HG03060 (cell line): ENCODE results near the gene CAMK1.

Source experiments
- ATAC-seq: cut with Tn5 transposase; IDR thresholded peaks from one replicate; pipeline ENCODE4 v1.9.1; 2021; ENCODE audit warnings: low read depth, moderate number of reproducible peaks; ENCODE audit not compliant: unreplicated experiment

CAMK1 gene

GRCh38 chr3:9793161-9793781 is 23.5 kb upstream of the CAMK1 start:
- ATAC-seq = no peak

- ATAC-seq = peak; percentile 84
Measured at GRCh38 chr3:9792405-9793160, 22.8 kb upstream of the CAMK1 start, which contains the start of the genes ARPC4 and TADA3. Gene ARPC4 (plus strand): TSS chr3:9793082. CDS start chr3:9793122, 40 bp downstream. Gene TADA3 (minus strand): TSS chr3:9792473. CDS start chr3:9791466, 1,007 bp downstream.

GRCh38 chr3:9791790-9792404 is 22.1 kb upstream of the CAMK1 start:
- ATAC-seq = no peak

DNA sequence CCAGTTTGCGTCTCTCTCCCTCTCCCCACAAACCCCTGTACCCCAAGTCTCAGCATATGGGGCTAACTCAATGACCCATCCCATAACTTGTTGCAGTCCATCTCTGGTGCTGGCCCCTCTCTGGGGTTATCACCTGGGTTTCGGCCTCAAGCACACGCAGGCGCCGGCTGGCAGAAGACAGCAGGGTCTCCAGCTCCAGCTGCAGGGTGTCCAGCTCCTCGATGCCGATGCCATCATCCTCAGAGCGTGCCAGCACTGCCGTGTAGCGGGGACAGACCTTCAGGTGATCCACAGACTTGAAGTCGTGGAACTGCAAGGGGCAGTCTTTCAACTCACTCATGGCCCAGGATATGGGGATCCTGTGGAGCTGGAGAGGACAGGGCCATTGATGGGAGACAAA is 21.4 kb upstream of the CAMK1 start:
- no peak for ATAC-seq

GRCh38 chr3:9787714-9788113 is 18.0 kb upstream of the CAMK1 start:
- ATAC-seq = no peak

- ATAC-seq = no peak
Measured at GRCh38 chr3:9786825-9787669, 17.3 kb upstream of the CAMK1 start.

- no peak for ATAC-seq
Measured at GRCh38 chr3:9786209-9786739, 16.5 kb upstream of the CAMK1 start.

DNA sequence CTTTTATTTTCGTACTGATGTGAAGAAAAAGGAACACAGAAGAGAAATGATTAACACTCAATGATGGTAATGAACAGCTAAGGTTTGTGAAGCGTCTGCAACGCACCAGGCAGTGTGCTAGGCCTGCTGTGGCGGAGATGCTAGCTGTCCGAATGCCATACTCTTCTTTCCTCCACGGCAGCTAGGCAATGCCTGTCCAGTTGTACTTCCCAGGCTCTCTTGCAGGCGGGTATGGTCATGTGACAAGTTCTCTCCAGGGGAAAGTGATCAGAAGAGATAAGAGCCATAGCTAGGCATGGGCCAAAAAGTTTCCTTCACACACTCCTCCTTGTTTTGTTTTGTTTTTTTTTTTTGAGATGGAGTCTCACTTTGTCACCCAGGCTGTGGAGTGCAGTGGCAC is 15.9 kb upstream of the CAMK1 start:
- no peak for ATAC-seq

- no peak for ATAC-seq
Measured at GRCh38 chr3:9784965-9785364, 15.2 kb upstream of the CAMK1 start.

- ATAC-seq = no peak
Measured at GRCh38 chr3:9783954-9784353, 14.2 kb upstream of the CAMK1 start.

- ATAC-seq = no peak
Measured at GRCh38 chr3:9782770-9783169, 13.0 kb upstream of the CAMK1 start.

GRCh38 chr3:9781978-9782603 is 12.3 kb upstream of the CAMK1 start:
- no peak for ATAC-seq

DNA sequence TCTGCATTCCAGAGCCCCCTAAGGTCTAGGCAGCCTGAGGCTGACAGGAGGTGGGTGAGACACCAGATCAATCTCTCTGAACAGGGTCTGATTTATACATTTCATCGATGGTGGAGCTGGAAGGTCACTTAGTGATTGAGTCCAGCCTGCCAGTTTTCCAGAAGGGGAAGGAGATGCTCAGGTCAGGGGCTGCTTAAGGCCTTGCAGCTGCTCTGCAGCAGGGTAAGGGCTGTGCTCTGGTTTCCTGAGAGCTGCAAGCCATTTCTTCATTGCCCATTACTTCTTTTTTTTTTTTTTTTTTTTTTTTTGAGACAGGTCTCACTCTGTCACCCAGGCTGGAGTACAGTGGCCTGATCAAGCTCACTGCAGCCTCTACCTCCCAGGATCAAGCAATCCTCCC is 11.8 kb upstream of the CAMK1 start:
- ATAC-seq = no peak

GRCh38 chr3:9780910-9781309 is 11.2 kb upstream of the CAMK1 start:
- ATAC-seq = no peak

- no peak for ATAC-seq
Measured at GRCh38 chr3:9780458-9780812, 10.7 kb upstream of the CAMK1 start.

DNA sequence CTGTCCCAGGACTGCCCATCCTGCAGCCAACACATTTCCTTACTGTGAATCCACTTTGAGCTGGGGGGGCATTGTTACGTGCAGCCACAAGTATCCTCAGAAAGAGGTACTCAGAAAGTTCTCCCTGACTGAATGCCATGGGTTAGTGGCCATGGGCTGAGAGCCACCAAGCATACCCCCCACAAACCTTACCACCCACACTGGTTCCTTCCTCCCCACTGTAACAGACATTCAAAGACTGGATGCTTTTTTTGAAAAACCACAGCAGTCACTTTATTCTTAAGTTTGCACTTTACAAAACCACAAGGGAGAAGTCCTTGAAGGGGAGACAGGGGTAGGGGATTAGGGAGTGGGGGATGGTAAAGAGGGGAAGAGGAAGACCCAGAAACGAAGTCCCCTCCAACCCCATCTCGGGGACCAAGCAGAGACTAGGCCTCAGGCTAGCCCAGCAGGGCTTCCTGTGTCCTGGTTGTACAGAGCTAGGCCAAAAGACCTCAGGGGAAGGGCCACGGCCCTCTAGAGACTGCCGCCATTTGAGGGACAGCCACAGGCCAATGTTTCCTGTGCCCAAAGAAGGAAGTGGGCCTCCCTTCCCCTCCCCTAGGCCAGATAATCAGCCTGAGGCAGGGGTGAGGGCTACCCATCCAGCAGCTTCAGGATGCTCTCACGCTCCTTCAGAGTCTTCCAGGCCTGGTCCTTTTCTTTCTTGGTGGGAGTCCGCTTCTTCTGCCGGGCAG is 10.1 kb upstream of the CAMK1 start:
- ATAC-seq = peak; percentile 31

- ATAC-seq = no peak
Measured at GRCh38 chr3:9779075-9779593, 9.4 kb upstream of the CAMK1 start.

DNA sequence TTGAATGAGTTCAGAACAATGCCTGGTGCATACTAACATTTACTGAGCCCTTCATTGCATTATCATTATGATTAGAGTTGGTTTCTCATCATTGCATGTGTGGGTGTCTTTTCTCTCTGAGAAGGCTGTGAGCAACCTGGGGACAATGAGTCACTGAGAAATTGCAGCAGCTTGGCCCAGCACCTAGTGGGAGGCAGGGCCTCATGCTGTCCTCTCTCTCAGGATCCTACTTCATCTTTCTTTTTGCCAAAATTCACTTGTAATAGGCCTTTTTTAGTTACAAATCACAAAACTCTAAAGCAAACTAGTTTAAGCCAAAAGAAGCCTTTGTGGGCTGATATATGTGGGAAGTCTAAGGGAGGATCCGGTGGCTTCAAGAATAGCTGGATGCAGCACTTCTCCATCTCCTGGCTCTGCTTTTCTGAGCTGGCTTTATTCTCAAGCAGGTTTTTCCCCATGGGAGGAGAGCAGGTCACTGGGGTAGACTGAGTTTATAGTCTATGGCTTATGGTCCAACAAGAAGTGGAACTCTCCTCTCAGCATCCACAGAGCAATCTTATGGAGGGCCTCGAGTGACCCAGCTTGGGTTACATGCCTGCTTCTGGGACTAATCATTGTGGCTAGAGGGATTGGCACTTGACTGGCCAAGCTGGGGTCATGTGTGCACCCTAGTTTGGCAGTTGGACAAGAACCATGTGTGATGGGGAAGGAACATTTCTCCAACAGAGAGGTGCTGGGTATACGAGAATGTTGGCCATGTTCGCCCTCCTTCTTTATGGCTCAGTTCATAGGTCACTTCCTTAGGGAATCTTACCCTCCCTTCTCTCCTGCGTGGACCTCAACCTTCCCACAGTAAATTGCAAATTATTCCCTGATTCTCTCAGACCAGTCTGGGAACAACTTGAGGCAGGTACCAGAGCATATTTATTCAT is 8.7 kb upstream of the CAMK1 start:
- ATAC-seq = no peak
